DND-41 (cell line): ENCODE measurements around the gene CGRRF1.

Experiments
- ATAC-seq: fragments of 200-7000 bp; cut with Tn5 transposase; 3 replicates; pipeline ENCODE4 v1.9.1; 2021; ENCODE audit warnings: low read depth; ENCODE audit not compliant: insufficient read depth
- DNase-seq: peaks from one replicate; pipeline ENCODE4 v3.0.0-alpha.2; 2020
- H2AFZ ChIP-seq: 2 replicates; pipeline ENCODE4 v1.6.0; 2012; ENCODE audit warnings: low read depth, low read length
- H3K27ac ChIP-seq: 2 replicates; pipeline ENCODE4 v1.5.1; 2012; ENCODE audit warnings: low read length, inconsistent platforms
- H3K27me3 ChIP-seq: fragments of 200-600 bp; sonication (generic); 2 replicates; pipeline ENCODE4 v1.6.0; 2012; ENCODE audit warnings: low read length, mild to moderate bottlenecking, inconsistent platforms; ENCODE audit not compliant: insufficient read depth, poor library complexity
- H3K36me3 ChIP-seq: 2 replicates; pipeline ENCODE4 v1.5.1; 2012; ENCODE audit warnings: low read length, inconsistent platforms; ENCODE audit not compliant: insufficient read depth
- H3K4me1 ChIP-seq: 2 replicates; pipeline ENCODE4 v1.5.1; 2012; ENCODE audit warnings: mild to moderate bottlenecking, low read length; ENCODE audit not compliant: insufficient read depth
- H3K4me2 ChIP-seq: 2 replicates; pipeline ENCODE4 v1.6.0; 2012; ENCODE audit warnings: mild to moderate bottlenecking, moderate library complexity, low read length, inconsistent platforms; ENCODE audit not compliant: insufficient read depth
- H3K4me3 ChIP-seq, 2 experiments: fragments of 200-600 bp in 1 of 2; shearing (Covaris generic) in 1 of 2; 2 replicates each; pipeline ENCODE4 v1.5.1; 2012 to 2016; ENCODE audit warnings: inconsistent platforms in 2 of 2, low read length in 2 of 2, mild to moderate bottlenecking in 2 of 2, low read depth in 1 of 2, moderate library complexity in 1 of 2
- H3K79me2 ChIP-seq: 2 replicates; pipeline ENCODE4 v1.6.0; 2012; ENCODE audit warnings: low read length, inconsistent platforms; ENCODE audit not compliant: insufficient read depth
- H3K9ac ChIP-seq: 2 replicates; pipeline ENCODE4 v1.6.0; 2012; ENCODE audit warnings: low read depth, mild to moderate bottlenecking, inconsistent platforms, low read length, moderate library complexity
- H3K9me3 ChIP-seq: 2 replicates; pipeline ENCODE4 v1.5.1; 2012; ENCODE audit warnings: low read length, moderate library complexity, mild to moderate bottlenecking, inconsistent platforms; ENCODE audit not compliant: insufficient read depth, severe bottlenecking
- H4K20me1 ChIP-seq: 2 replicates; pipeline ENCODE4 v1.6.0; 2012; ENCODE audit warnings: low read length; ENCODE audit not compliant: insufficient read depth
- CTCF ChIP-seq: IDR thresholded peaks from 2 replicates; pipeline ENCODE4 v1.5.1; 2012; ENCODE audit warnings: borderline replicate concordance, low read length, moderate library complexity, mild to moderate bottlenecking; ENCODE audit not compliant: poor library complexity, severe bottlenecking; ENCODE audit errors: extremely low read depth
- EZH2 ChIP-seq: IDR thresholded peaks from 3 replicates; pipeline ENCODE4 v1.6.1; 2012; ENCODE audit warnings: borderline replicate concordance, low read depth, mild to moderate bottlenecking, moderate library complexity, low read length, inconsistent platforms; ENCODE audit not compliant: severe bottlenecking

Gene CGRRF1

DNA sequence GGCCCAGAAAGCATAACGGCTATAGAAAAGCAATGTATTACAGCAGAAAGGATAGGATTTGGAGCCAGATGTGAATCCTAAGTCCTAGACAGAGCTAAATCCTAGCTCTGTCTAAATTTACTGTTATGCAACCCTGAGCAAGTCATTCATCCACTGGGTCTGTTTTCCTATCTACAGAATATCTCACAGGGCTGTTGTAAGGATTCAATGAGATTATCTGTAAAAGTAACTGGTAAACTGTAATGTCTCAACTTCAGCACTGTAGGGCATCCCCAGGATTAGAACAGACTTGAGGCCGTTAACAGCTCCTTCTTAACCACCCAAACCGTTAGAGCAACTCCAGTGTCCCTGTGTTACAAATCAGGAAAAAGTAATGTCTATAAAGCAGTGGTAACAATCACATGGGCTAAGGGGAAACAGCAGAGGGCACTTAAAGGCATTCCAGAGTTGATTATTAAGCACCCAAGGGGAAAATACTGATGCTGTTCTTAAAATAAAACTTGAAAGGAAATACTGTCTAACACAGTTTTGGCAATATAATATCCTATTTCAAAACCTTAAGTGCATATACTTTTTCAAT, 31.0 kb upstream of the CGRRF1 start:
- Histone ChIP-seq H3K4me1 (no peaks in the 10 kb centered on the region), H3K9me3 (no peaks in the 10 kb centered on the region), H3K4me2 (no peak overlapping the region), H3K9ac (no peak overlapping the region), H3K36me3 (peaks cover 69% of the 10 kb centered on the region), H2AFZ (no peak overlapping the region), H3K79me2 (peaks cover 20% of the 10 kb centered on the region), H3K4me3 (no peak overlapping the region), H3K27ac (no peak overlapping the region), H3K27me3 (no peaks in the 10 kb centered on the region), H4K20me1 (peaks cover 10% of the 10 kb centered on the region)
- no peak for TF ChIP-seq CTCF
- TF ChIP-seq EZH2: no peak
- ATAC-seq: no peak
- no peak for DNase-seq

GRCh38 chr14:54480830-54481562, 28.7 kb upstream of the CGRRF1 start:
- no peak overlapping the region for H3K27ac ChIP-seq
- H3K4me2 ChIP-seq: no peak overlapping the region
- DNase-seq (no peak), ATAC-seq (no peak)
- H3K4me3 ChIP-seq: no peak overlapping the region
- no peak overlapping the region for H3K9ac ChIP-seq
- H3K79me2 ChIP-seq: peaks cover 41% of the 10 kb centered on the region
- H3K36me3 ChIP-seq: peaks cover 56% of the 10 kb centered on the region
- H3K4me1 ChIP-seq: peaks cover 15% of the 10 kb centered on the region; the same call in 1 of the 2 replicates
- H3K27me3 ChIP-seq: no peaks in the 10 kb centered on the region
- H3K9me3 ChIP-seq: no peaks in the 10 kb centered on the region
- no peak overlapping the region for H2AFZ ChIP-seq
- peaks cover 20% of the 10 kb centered on the region for H4K20me1 ChIP-seq
- no peak for TF ChIP-seq EZH2
- TF ChIP-seq CTCF: no peak

DNA sequence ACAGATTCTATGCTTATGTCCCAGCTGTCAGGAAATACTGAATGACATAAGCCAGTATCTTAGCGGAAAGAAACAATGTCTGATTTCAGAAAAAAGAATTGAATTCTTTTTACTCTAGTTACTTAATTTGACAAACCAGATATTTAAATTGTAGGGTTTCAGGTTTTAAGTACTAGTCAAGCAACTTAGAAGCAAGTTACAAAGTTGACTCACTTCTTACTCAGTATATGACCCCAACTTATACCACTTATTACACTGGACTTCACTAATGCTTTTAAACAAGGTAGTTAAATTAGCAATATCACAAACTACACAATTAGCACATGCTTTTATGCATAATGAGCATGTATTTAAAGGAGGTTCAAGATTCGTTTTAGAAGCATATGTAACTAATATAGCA, 28.0 kb upstream of the CGRRF1 start:
- Histone ChIP-seq H3K4me2 (no peak overlapping the region), H3K27me3 (no peaks in the 10 kb centered on the region), H3K27ac (no peak overlapping the region), H3K79me2 (peaks cover 48% of the 10 kb centered on the region), H3K4me3 (no peak overlapping the region), H3K9me3 (no peaks in the 10 kb centered on the region), H3K4me1 (peaks cover 21% of the 10 kb centered on the region), H3K36me3 (peaks cover 52% of the 10 kb centered on the region), H4K20me1 (peaks cover 20% of the 10 kb centered on the region), H2AFZ (no peak overlapping the region), H3K9ac (no peak overlapping the region)
- ATAC-seq: no peak
- TF ChIP-seq CTCF: no peak
- TF ChIP-seq EZH2: no peak
- no peak for DNase-seq
